D721Med (cell line): ENCODE data around the gene COG5.
"Not testable (repeated sequence)": the region's sequence is repeated elsewhere in the genome, so short reads cannot be mapped to it uniquely, and the experiment has no call there.

Source experiments
- DNase-seq: peaks from one replicate; pipeline ENCODE4 v3.0.0; 2011; ENCODE audit warnings: low spot score; ENCODE audit not compliant: insufficient read length
- FAIRE-seq: peaks from 2 replicates; lab custom pipeline; 2011; peaks lifted over from hg19 to GRCh38; lab: Jason Lieb, UNC
- TF ChIP-seq, protein P1 (sequence below): IDR thresholded peaks from 2 replicates; pipeline ENCODE4 v1.5.1; 2012; ENCODE audit warnings: mild to moderate bottlenecking, control low read depth; ENCODE audit not compliant: insufficient read depth; ENCODE audit errors: missing control alignments

COG5 gene

DNA sequence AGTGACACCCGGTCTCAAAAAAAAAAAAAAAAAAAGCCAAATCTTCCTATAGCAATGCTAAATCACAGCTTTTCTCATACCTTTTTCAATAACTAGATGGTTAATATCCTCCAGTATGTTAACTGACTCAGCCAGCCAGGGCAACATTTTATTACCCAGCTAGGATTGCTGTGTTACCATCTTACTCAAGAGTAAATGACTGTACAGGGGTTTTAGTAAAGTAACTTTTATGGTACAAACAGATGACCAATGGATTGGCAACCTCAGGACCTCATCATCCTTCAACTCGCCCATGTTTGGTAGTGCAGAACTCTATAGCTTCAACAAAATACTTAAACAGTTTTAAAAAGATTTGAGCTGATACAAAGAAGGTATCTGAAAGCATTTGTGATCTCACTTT lies 335.4 kb downstream of the COG5 start:
- no peak for DNase-seq
- TF ChIP-seq, protein P1, sequence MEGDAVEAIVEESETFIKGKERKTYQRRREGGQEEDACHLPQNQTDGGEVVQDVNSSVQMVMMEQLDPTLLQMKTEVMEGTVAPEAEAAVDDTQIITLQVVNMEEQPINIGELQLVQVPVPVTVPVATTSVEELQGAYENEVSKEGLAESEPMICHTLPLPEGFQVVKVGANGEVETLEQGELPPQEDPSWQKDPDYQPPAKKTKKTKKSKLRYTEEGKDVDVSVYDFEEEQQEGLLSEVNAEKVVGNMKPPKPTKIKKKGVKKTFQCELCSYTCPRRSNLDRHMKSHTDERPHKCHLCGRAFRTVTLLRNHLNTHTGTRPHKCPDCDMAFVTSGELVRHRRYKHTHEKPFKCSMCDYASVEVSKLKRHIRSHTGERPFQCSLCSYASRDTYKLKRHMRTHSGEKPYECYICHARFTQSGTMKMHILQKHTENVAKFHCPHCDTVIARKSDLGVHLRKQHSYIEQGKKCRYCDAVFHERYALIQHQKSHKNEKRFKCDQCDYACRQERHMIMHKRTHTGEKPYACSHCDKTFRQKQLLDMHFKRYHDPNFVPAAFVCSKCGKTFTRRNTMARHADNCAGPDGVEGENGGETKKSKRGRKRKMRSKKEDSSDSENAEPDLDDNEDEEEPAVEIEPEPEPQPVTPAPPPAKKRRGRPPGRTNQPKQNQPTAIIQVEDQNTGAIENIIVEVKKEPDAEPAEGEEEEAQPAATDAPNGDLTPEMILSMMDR = no peak
- no peak for FAIRE-seq

DNA sequence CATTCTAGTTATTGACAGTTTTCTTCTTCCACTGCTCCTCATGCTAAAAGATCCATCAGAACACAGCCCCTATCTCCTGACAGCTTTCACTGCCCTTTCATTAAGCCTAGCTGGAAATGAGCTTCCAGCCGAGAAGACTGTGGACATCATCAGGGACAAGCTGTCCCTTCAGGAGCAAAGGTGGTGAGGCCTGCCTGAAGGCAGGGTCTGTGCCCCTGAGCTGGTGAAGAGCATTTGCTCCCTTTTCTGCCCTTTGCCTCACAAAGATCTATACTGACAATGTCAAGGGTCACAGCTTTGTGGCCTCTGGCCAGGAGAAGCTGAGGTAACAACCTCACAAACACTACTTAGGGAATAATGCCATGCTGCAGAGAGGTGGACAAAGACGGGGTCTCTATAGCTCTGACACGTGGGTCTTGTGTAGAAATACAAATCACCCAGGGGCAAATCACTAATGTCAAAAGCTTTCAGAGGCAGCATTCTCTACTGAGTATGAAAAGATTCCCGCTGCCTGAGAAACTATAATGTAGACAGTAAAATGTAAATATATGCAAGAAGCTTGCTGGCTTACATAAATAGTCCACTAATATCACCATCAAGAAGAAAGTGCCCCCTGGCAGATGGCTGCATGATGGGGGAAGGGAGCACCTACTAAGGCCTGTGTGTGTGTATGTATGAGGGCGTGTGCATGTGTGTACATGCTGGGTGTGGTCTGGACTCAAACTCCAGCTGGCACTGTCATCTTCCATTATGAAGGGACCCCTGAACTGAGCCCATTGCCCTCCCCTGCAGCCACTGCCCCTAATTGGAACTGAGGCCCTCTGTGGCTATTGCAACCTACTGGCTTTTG lies 339.1 kb downstream of the COG5 start:
- FAIRE-seq = no peak
- TF ChIP-seq, protein P1 = no peak
- DNase-seq = no peak

DNA sequence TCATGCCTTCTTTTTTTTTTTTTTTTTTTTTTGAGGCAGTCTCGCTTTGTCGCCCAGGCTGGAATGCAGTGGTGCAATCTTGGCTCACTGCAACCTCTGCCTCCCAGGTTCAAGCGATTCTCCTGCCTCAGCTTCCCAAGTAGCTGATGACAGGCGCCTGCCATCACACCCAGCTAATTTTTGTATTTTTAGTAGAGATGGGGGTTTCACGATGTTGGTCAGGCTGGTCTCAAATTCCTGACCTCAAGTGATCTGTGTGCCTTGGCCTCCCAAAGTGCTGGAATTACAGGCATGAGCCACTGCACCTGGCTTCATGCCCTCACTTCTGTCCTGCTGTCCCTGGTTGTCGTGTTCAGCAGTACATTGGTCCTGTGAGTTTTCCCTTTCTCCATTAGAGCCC lies 342.9 kb downstream of the COG5 start:
- FAIRE-seq, DNase-seq: not testable (repeated sequence)

DNA sequence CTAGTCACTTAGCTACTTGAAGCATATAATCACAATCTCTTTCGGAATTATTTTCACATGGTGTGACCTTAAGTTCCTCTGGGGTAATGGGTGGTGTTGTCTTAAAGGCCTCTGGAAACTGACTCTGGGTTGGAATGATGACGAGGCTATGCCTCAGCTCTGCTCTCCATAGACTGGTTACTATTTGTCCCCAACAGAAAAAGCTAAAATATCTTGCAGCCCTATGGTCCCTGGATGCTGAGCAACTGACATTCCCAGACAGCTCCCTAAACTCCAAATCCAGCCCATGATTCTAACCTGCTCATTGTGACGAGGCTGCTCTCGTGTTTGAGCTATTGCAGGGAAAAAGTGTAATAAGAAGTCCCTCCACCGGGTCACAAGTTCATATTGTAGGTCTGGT lies 343.4 kb downstream of the COG5 start:
- DNase-seq (no peak), FAIRE-seq (no peak)
- TF ChIP-seq, protein P1 = no peak

DNA sequence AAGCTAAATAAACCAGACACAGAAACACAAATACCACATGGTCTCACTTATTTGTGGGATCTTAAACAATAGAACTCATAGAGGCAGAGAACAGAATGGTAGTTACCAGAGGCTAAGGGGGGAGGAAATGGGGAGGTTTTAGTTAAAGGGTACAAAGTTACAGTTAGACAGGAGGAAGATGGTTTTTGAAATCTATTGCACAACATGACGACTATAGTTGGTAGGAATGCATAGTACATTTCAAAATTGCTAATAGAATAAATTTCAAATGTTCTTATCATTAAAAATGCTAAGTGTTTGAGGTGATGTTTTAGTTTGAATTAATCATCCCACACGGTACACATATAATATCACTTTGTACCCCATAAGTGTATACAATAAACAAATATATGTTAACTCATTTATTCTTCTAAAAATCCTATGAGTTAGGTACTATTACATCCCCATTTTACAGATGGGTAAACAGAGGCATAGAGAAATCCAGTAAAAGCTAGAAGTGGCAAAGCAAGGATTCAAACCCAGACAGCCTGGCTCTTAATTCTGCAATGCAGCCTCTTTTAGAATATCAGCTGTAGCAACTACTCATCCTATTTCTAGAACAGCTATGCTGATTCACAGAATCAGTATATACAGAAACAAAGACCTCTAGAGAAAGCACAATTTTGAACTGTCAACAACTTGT lies 344.0 kb downstream of the COG5 start:
- DNase-seq (no peak), FAIRE-seq (no peak)
- TF ChIP-seq, protein P1 = no peak

DNA sequence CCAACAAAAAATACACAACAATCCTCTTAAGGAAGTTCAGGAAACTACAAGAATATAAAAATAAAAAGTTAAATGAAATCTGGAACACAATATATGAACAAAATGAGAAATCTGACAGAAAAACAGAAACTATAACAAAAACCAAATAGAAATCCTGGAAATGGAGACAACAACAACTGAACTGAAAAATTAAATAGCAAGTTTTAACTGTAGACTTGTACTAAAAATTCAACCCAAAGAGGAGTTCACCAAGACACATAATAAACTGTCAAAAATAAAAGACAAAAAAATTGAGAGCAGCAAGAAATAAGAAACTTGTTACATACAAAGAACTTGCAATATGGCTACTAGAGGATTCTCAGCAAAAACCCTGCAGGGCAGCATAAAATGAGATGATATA lies 349.8 kb downstream of the COG5 start:
- TF ChIP-seq, protein P1 = no peak
- FAIRE-seq = no peak

DNA sequence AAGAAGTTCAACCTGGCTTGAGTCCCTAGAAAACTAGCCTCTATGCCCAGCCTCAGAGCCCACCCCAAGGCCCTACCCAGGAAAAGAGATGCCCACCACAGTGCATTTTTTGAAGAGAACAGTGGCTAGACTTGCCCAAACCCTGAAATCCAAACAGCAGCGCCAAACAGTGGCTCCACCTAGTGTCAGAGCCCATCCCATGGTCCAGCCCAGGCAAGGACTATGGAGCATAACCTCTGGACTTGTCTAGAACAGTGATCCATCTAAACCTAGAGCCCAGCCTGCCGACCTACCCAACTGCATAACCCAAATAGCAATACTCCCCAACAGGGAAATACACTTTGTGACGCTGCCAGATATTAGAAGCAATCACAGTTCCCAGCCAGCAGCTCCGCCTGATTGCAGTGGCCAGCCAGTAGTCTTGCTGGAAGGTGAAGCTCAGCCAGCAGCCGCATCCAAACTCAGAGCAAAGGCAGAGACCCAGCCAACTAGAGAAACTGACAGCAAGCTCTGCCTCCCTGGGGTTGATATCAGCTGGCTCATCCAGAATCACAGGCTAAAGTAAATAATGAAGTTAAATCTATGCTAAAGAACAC lies 350.4 kb downstream of the COG5 start:
- no peak for DNase-seq
- FAIRE-seq = no peak
- TF ChIP-seq, protein P1 = no peak

More for the DNA sequence above, 349.8 kb downstream of the COG5 start:
- DNase-seq = no peak
